Endothelial cell of umbilical vein (primary cell): ENCODE results near the gene MUC20. TPM values are rescaled to one million over a fixed set of nuclear protein-coding genes. Genes with fewer than 3 reads are reported as not detected.

Source experiments
- BruUV-seq: library from RNA; stranded (reverse); fragments of 400-500 nt; replicated peaks from 2 replicates; lab custom pipeline; 2021; lab: Mats Ljungman, UMichigan
- CTCF ChIA-PET: fragments of 300-600, 350-600 bp; sonication (Branson Sonifier 250); formaldehyde crosslinking; loops from one replicate; lab custom pipeline; 2021; ENCODE audit warnings: antibody characterized with exemption, inconsistent platforms; lab: Charles Lee
- POLR2A ChIA-PET: fragments of 300-600, 350-600 bp; sonication (Branson Sonifier 250); formaldehyde crosslinking; loops from one replicate; lab custom pipeline; 2021; ENCODE audit warnings: antibody characterized with exemption, inconsistent platforms; lab: Charles Lee
- DNase-seq: peaks from one replicate; pipeline ENCODE4 v3.0.0-alpha.2; 2011; ENCODE audit warnings: low read depth, low spot score
- FAIRE-seq: peaks from 2 replicates; lab custom pipeline; 2011; peaks lifted over from hg19 to GRCh38; lab: Jason Lieb, UNC
- H2AFZ ChIP-seq: 2 replicates; pipeline ENCODE4 v1.6.0; 2012; ENCODE audit warnings: low read depth, low read length, control low read depth, inconsistent platforms
- H3K27ac ChIP-seq: 2 replicates; pipeline ENCODE4 v1.5.1; 2011; ENCODE audit warnings: low read depth, mild to moderate bottlenecking, control low read depth, low read length, moderate library complexity; ENCODE audit not compliant: insufficient read depth
- H3K27me3 ChIP-seq, 2 experiments: 2 replicates each; pipeline versions ENCODE4 v1.6.0 to v1.6.1; 2011; ENCODE audit warnings: low read length in 2 of 2, mixed read lengths in 1 of 2; ENCODE audit not compliant: control insufficient read depth in 2 of 2, insufficient read depth in 2 of 2
- H3K36me3 ChIP-seq, 2 experiments: 2 replicates in 1 of 2; 3 replicates in 1 of 2; pipeline ENCODE4 v1.5.1; 2011; ENCODE audit warnings: low read length in 2 of 2, mild to moderate bottlenecking in 1 of 2, moderate library complexity in 1 of 2; ENCODE audit not compliant: control insufficient read depth in 2 of 2, insufficient read depth in 2 of 2; ENCODE audit errors: extremely low read depth in 1 of 2
- H3K4me1 ChIP-seq: 3 replicates; pipeline ENCODE4 v1.5.1; 2011; ENCODE audit warnings: mild to moderate bottlenecking, low read length; ENCODE audit not compliant: control insufficient read depth, insufficient read depth; ENCODE audit errors: extremely low read depth
- H3K4me2 ChIP-seq: 2 replicates; pipeline ENCODE4 v1.6.1; 2011; ENCODE audit warnings: low read length, control low read depth, mixed read lengths; ENCODE audit not compliant: insufficient read depth
- H3K4me3 ChIP-seq, 3 experiments: fragments of 200-600 bp in 1 of 3; sonication (generic), shearing (Covaris generic) in 1 of 3; replicated peaks in 1 of 3; 2 replicates each; pipeline ENCODE4 v1.5.1; 2011 to 2016; ENCODE audit warnings: control low read depth in 3 of 3, low read length in 3 of 3, mild to moderate bottlenecking in 2 of 3, inconsistent platforms in 1 of 3, low read depth in 1 of 3, moderate library complexity in 1 of 3; ENCODE audit not compliant: insufficient read depth in 1 of 3
- H3K79me2 ChIP-seq: 2 replicates; pipeline ENCODE4 v1.6.0; 2012; ENCODE audit warnings: low read length, inconsistent platforms; ENCODE audit not compliant: control insufficient read depth, insufficient read depth
- H3K9ac ChIP-seq: replicated peaks from 2 replicates; pipeline ENCODE3; 2011; ENCODE audit warnings: low read length, control low read depth; ENCODE audit not compliant: insufficient read depth; ENCODE audit errors: extremely low read depth
- H3K9me1 ChIP-seq: replicated peaks from 3 replicates; pipeline ENCODE4 v1.6.0; 2011; ENCODE audit warnings: mild to moderate bottlenecking, low read length; ENCODE audit not compliant: control insufficient read depth, insufficient read depth; ENCODE audit errors: extremely low read depth
- H3K9me3 ChIP-seq: replicated peaks from 2 replicates; pipeline ENCODE4 v1.5.1; 2012; ENCODE audit warnings: low read length, inconsistent platforms; ENCODE audit not compliant: control insufficient read depth, insufficient read depth
- H4K20me1 ChIP-seq: replicated peaks from 2 replicates; pipeline ENCODE3; 2011; ENCODE audit warnings: mild to moderate bottlenecking, low read length; ENCODE audit not compliant: control insufficient read depth, insufficient read depth; ENCODE audit errors: extremely low read depth
- EZH2 ChIP-seq: IDR thresholded peaks from 2 replicates; pipeline ENCODE4 v1.6.1; 2012; ENCODE audit warnings: borderline replicate concordance, low read depth, mild to moderate bottlenecking, moderate library complexity, low read length, inconsistent platforms; ENCODE audit not compliant: severe bottlenecking
- FOS ChIP-seq: IDR thresholded peaks from 2 replicates; pipeline ENCODE4 v1.6.1; 2011; ENCODE audit warnings: mild to moderate bottlenecking, low read length, moderate library complexity, borderline replicate concordance; ENCODE audit not compliant: insufficient read depth
- GATA2 ChIP-seq: IDR thresholded peaks from 2 replicates; pipeline ENCODE4 v1.7.0; 2011; ENCODE audit warnings: low read depth, mild to moderate bottlenecking, moderate library complexity, mixed read lengths, low read length; ENCODE audit not compliant: insufficient read length, insufficient read depth
- JUN ChIP-seq: IDR thresholded peaks from 2 replicates; pipeline ENCODE4 v1.6.1; 2011; ENCODE audit warnings: borderline replicate concordance, low read depth; ENCODE audit not compliant: insufficient read length, insufficient read depth
- MYC ChIP-seq: IDR thresholded peaks from one replicate; pipeline ENCODE4 v1.6.1; 2011; ENCODE audit warnings: mild to moderate bottlenecking, low read depth, low read length
- POLR2A ChIP-seq: IDR thresholded peaks from 2 replicates; pipeline ENCODE4 v1.6.1; 2012; ENCODE audit warnings: low read depth, mild to moderate bottlenecking, control low read depth, low read length
- POLR2AphosphoS5 ChIP-seq: IDR thresholded peaks from 2 replicates; pipeline ENCODE4 v1.6.1; 2012; ENCODE audit warnings: low read depth, mild to moderate bottlenecking, control low read depth, low read length, moderate library complexity; ENCODE audit not compliant: insufficient read depth
- dilution Hi-C: fragments of 300-500 bp; cut with MboI; formaldehyde crosslinking; loops from one replicate; pipeline ENCODE4 v1.15.0; 2019; ENCODE audit warnings: low sequenced_read_pairs; ENCODE audit not compliant: extremely low pct_ligation_motif_present
- intact Hi-C: fragments of 100-400 bp; cut with micrococcal nuclease; formaldehyde crosslinking; loops from one replicate; pipeline ENCODE4 v1.10.0; 2022
- polyA plus RNA-seq, 4 experiments: library from polyadenylated mRNA; depleted of rRNA in 3 of 4; stranded (reverse) in 3 of 4; unstranded in 1 of 4; fragments of >200 nt; gene quantifications; 2 replicates each; pipeline versions ENCODE4 v1.2.1 to v1.2.3, GENCODE V29; 2011 to 2012; ENCODE audit warnings: missing spikeins in 1 of 4
- total RNA-seq: library from RNA; stranded (reverse); gene quantifications from 2 replicates; pipeline ENCODE4 v1.2.3, GENCODE V29; 2021
- TF ChIP-seq, protein P1 (sequence below), 2 donors: IDR thresholded peaks; 1 replicate in 1 of 2; 2 replicates in 1 of 2; pipeline ENCODE4 v1.5.1; 2011; ENCODE audit warnings: low read length in 2 of 2, mild to moderate bottlenecking in 2 of 2, moderate library complexity in 2 of 2, control low read depth in 1 of 2, inconsistent platforms in 1 of 2, low read depth in 1 of 2; ENCODE audit not compliant: insufficient read depth in 1 of 2; ENCODE audit errors: extremely low read depth in 1 of 2
- TF ChIP-seq, protein P2 (sequence below): IDR thresholded peaks from 2 replicates; pipeline ENCODE4 v1.6.1; 2011; ENCODE audit not compliant: insufficient read depth, insufficient read length

The MUC20 gene
- total and polyA plus RNA-seq, 2 donors (not counting 3 experiments of a cell fraction or from before 2014, with no cell fraction given), result 0.62 TPM; not detected in 1

- DNase-seq, result no peak
- Histone ChIP-seq H2AFZ (no peak overlapping the region), H3K4me2 (no peak overlapping the region), H3K4me3 (no peak overlapping the region), H3K36me3 (no peaks in the 10 kb centered on the region), H3K9me3 (no peaks in the 10 kb centered on the region), H3K4me1 (peaks cover 6% of the 10 kb centered on the region), H3K27ac (no peak overlapping the region), H3K9me1 (no peaks in the 10 kb centered on the region), H3K9ac (no peak overlapping the region), H4K20me1 (no peaks in the 10 kb centered on the region), H3K79me2 (no peaks in the 10 kb centered on the region), H3K27me3 (peaks cover 4 to 5% of the 10 kb centered on the region in 2 experiments)
- ChIA-PET CTCF (interaction anchor here (1.2 kb wide), 1 partner anchor 94 kb away, joined by 3 read pairs; no protein-coding TSS in a partner anchor), POLR2A (no interaction called here)
- BruUV-seq, result no TSS peak
- dilution Hi-C loops (no loop called here), intact Hi-C loops (no loop called here)
- TF ChIP-seq, protein P1, sequence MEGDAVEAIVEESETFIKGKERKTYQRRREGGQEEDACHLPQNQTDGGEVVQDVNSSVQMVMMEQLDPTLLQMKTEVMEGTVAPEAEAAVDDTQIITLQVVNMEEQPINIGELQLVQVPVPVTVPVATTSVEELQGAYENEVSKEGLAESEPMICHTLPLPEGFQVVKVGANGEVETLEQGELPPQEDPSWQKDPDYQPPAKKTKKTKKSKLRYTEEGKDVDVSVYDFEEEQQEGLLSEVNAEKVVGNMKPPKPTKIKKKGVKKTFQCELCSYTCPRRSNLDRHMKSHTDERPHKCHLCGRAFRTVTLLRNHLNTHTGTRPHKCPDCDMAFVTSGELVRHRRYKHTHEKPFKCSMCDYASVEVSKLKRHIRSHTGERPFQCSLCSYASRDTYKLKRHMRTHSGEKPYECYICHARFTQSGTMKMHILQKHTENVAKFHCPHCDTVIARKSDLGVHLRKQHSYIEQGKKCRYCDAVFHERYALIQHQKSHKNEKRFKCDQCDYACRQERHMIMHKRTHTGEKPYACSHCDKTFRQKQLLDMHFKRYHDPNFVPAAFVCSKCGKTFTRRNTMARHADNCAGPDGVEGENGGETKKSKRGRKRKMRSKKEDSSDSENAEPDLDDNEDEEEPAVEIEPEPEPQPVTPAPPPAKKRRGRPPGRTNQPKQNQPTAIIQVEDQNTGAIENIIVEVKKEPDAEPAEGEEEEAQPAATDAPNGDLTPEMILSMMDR (IDR thresholded peaks at IDR 0.05; ENCODE audit: extremely low read depth in 1 of 2, insufficient read depth in 1 of 2, low read depth in 1 of 2, low read length in 2 of 2), result no peak
- no peak for TF ChIP-seq EZH2
- no peak for TF ChIP-seq GATA2
- no peak for TF ChIP-seq POLR2AphosphoS5
- TF ChIP-seq, protein P2, sequence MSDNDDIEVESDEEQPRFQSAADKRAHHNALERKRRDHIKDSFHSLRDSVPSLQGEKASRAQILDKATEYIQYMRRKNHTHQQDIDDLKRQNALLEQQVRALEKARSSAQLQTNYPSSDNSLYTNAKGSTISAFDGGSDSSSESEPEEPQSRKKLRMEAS, result no peak
- no peak for TF ChIP-seq FOS
- no peak for TF ChIP-seq JUN
- no peak for TF ChIP-seq MYC
- no peak for TF ChIP-seq POLR2A
- no peak for FAIRE-seq
Measured at GRCh38 chr3:195754906-195755305, 34.1 kb downstream of the MUC20 start.
